Measurements from ENCODE around the gene OBSL1. TPM values are rescaled to one million over a fixed set of nuclear protein-coding genes. Genes with fewer than 3 reads are reported as not detected.

The OBSL1 gene
- total and polyA plus RNA-seq, 2 donors (not counting 1 experiment from before 2014, with no cell fraction given) = not detected

DNA sequence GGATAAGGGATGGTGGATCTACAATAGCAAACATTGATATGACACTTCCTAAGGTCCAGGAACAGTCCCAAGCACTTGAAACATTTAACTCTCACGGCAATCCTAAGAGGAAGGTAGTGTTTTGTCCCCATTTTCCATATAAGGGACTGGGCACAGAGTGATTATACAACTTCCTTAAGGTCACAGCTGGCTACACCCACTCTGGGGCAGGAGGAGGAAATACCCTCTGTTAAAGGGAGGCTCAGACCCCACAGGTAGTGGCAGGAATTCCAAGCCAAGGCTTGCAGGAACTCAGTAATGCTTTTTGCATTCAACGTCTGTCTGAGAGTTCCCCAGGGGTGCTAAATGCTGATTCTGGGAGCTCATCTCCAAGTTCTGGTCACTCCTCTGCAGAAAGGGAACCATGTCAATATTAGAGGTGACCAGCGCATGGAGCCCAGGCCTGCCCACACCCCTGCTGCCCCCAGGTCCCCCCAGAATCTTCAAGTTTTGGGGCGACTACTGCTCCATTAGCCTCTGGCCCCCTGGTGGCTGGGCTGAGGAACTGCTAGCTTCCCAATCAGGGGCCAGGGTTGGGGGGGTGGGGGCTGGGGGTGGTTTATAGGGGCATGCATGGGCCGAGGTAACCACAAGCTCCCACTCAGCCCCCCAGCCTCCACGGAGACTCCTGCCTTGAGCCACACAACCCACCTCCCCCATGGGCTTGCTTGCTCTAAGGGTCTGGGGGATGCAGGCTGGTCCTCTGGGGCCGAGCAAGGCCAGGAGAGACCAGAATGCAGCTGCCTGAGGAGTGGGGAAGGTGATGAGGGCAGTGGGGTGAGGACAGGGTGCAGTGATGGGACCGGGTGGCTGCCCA, 11.1 kb downstream of the OBSL1 start:
- no peak overlapping the region for H3K27ac Mint-ChIP-seq
- H3K27me3 Mint-ChIP-seq = peaks cover 29% of the 10 kb centered on the region
- H3K27ac ChIP-seq (ENCODE audit: low read length in 2 of 2) = no peak overlapping the region
- ChIA-PET CTCF (interaction anchor here (0.5 to 2.5 kb wide), 13 partner anchors 8 to 502 kb away, joined by 3 to 11 read pairs (median 5); partner anchors contain the start of genes CHPF and OBSL1), POLR2A (no interaction called here)
- WGBS (ENCODE audit: insufficient coverage) = 78% methylated on average over 3 of the region's 8 CpGs
- no peak overlapping the region for H3K4me2 ChIP-seq (replicated peaks; ENCODE audit: low read depth, low read length, poor library complexity, severe bottlenecking)
- DNase-seq = peak; percentile 42
- no peaks in the 10 kb centered on the region for H3K4me1 ChIP-seq (ENCODE audit: control insufficient read depth in 2 of 2, insufficient read depth in 2 of 2, low read length in 2 of 2)
- H4K20me1 ChIP-seq (ENCODE audit: control insufficient read depth, insufficient read depth, low read length, poor library complexity, severe bottlenecking) = no peaks in the 10 kb centered on the region
- no peak for TF ChIP-seq EZH2 (IDR thresholded peaks at IDR 0.05; ENCODE audit: borderline replicate concordance, insufficient read depth, low read depth, low read length, poor library complexity, severe bottlenecking)
- TF ChIP-seq, protein P1, sequence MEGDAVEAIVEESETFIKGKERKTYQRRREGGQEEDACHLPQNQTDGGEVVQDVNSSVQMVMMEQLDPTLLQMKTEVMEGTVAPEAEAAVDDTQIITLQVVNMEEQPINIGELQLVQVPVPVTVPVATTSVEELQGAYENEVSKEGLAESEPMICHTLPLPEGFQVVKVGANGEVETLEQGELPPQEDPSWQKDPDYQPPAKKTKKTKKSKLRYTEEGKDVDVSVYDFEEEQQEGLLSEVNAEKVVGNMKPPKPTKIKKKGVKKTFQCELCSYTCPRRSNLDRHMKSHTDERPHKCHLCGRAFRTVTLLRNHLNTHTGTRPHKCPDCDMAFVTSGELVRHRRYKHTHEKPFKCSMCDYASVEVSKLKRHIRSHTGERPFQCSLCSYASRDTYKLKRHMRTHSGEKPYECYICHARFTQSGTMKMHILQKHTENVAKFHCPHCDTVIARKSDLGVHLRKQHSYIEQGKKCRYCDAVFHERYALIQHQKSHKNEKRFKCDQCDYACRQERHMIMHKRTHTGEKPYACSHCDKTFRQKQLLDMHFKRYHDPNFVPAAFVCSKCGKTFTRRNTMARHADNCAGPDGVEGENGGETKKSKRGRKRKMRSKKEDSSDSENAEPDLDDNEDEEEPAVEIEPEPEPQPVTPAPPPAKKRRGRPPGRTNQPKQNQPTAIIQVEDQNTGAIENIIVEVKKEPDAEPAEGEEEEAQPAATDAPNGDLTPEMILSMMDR (IDR thresholded peaks at IDR 0.05) = peak; percentile 87
- no peak overlapping the region for H3K9ac ChIP-seq (ENCODE audit: low read length)
- intact Hi-C loops (cut with micrococcal nuclease) = no loop called here
- H3K9me3 ChIP-seq (ENCODE audit: control extremely low read depth in 1 of 3, control insufficient read depth in 2 of 3, insufficient read depth in 1 of 3, low read length in 2 of 3) = peaks cover 0 to 5% (median 0%) of the 10 kb centered on the region in 3 donors
- H2AFZ ChIP-seq (ENCODE audit: insufficient read depth, low read depth, low read length, poor library complexity, severe bottlenecking) = no peak overlapping the region
- no peaks in the 10 kb centered on the region for H3K9me3 Mint-ChIP-seq (ENCODE audit: insufficient read depth)
- H3K27me3 ChIP-seq (replicated peaks in 1 of 4; ENCODE audit: control extremely low read depth in 1 of 4, control insufficient read depth in 3 of 4, insufficient read depth in 4 of 4, low read length in 3 of 4) = peaks cover 0 to 15% (median 0%) of the 10 kb centered on the region in 4 experiments
- no peak overlapping the region for H3K4me3 ChIP-seq (ENCODE audit: control extremely low read depth in 1 of 5, extremely low read depth in 1 of 5, insufficient read depth in 1 of 5, low read depth in 2 of 5, low read length in 4 of 5)
- no peak overlapping the region for H3K4me3 Mint-ChIP-seq
- H3K79me2 ChIP-seq (ENCODE audit: control insufficient read depth, insufficient read depth, low read length) = no peaks in the 10 kb centered on the region
- ATAC-seq (ENCODE audit: low read depth) = peak; percentile 43
- H3K4me1 Mint-ChIP-seq = no peaks in the 10 kb centered on the region
- no peaks in the 10 kb centered on the region for H3K36me3 ChIP-seq (replicated peaks in 1 of 2; ENCODE audit: control extremely low read depth in 1 of 2, control insufficient read depth in 1 of 2, extremely low read depth in 1 of 2, insufficient read depth in 2 of 2, low read length in 1 of 2)
